GM10847 (cell line): Measurements from ENCODE around the gene HYAL2.

ENCODE experiments used
- POLR2A ChIP-seq: IDR thresholded peaks from 2 replicates; pipeline ENCODE4 v1.6.1; 2011; ENCODE audit not compliant: insufficient read length; ENCODE audit errors: extremely low read depth

Gene HYAL2

GRCh38 chr3:50322386-50323091 lies at the start of gene HYAL2:
TSS of gene HYAL2 (minus strand) at chr3:50322745. CDS start at chr3:50320489, 2,256 bp downstream.
- no peak for TF ChIP-seq POLR2A

- no peak for TF ChIP-seq POLR2A
Observed at GRCh38 chr3:50371133-50371685, 48.7 kb upstream of the HYAL2 start.

- no peak for TF ChIP-seq POLR2A
Observed at GRCh38 chr3:50370594-50370993, 48.0 kb upstream of the HYAL2 start.

- no peak for TF ChIP-seq POLR2A
Observed at GRCh38 chr3:50369012-50369670, 46.6 kb upstream of the HYAL2 start.

GRCh38 chr3:50365842-50366220 lies 43.3 kb upstream of the HYAL2 start:
- TF ChIP-seq POLR2A = no peak

- no peak for TF ChIP-seq POLR2A
Observed at GRCh38 chr3:50365080-50365841, 42.7 kb upstream of the HYAL2 start.

- TF ChIP-seq POLR2A = no peak
Observed at GRCh38 chr3:50364573-50365079, 42.1 kb upstream of the HYAL2 start.

- no peak for TF ChIP-seq POLR2A
Observed at GRCh38 chr3:50359760-50360110, 37.2 kb upstream of the HYAL2 start.

GRCh38 chr3:50358911-50359759 lies 36.6 kb upstream of the HYAL2 start, which contains the start of gene TMEM115:
TSS of gene TMEM115 (minus strand) at chr3:50359521. CDS start at chr3:50359063, 458 bp downstream.
- TF ChIP-seq POLR2A = peak; percentile 54

- no peak for TF ChIP-seq POLR2A
Observed at GRCh38 chr3:50358355-50358910, 35.9 kb upstream of the HYAL2 start.

GRCh38 chr3:50357481-50357880 lies 34.9 kb upstream of the HYAL2 start:
- no peak for TF ChIP-seq POLR2A

- no peak for TF ChIP-seq POLR2A
Observed at GRCh38 chr3:50356553-50356952, 34.0 kb upstream of the HYAL2 start.

GRCh38 chr3:50355829-50356552 lies 33.4 kb upstream of the HYAL2 start:
- TF ChIP-seq POLR2A = no peak

- no peak for TF ChIP-seq POLR2A
Observed at GRCh38 chr3:50354850-50355249, 32.3 kb upstream of the HYAL2 start.

- no peak for TF ChIP-seq POLR2A
Observed at GRCh38 chr3:50354186-50354764, 31.7 kb upstream of the HYAL2 start.
